ENCODE data around the gene SMIM35. TPM values are rescaled to one million over a fixed set of nuclear protein-coding genes. Genes with fewer than 3 reads are reported as not detected.

SMIM35 gene
- total and polyA plus RNA-seq, 2 donors: 0.05 to 0.09 TPM

- Histone ChIP-seq H3K36me3 (ENCODE audit: control insufficient read depth in 2 of 2, insufficient read depth in 2 of 2, low read length in 1 of 2) (peaks cover 41 to 43% of the 10 kb centered on the region in 2 donors), H3K27me3 (ENCODE audit: control insufficient read depth in 2 of 2, insufficient read depth in 1 of 2, low read length in 1 of 2) (no peaks in the 10 kb centered on the region), H3K4me1 (ENCODE audit: control insufficient read depth in 2 of 2, insufficient read depth in 2 of 2, low read length in 2 of 2) (peaks cover 4 to 25% of the 10 kb centered on the region in 2 donors), H3K4me3 (ENCODE audit: low read length in 2 of 2) (no peak overlapping the region), H3K27ac (ENCODE audit: low read depth in 1 of 2, low read length in 1 of 2) (no peak overlapping the region), H3K9me3 (ENCODE audit: control insufficient read depth in 2 of 2, insufficient read depth in 1 of 2, low read length in 1 of 2) (peaks cover 0 to 5% of the 10 kb centered on the region in 2 donors)
- DNase-seq (ENCODE audit: low read depth in 6 of 9, low spot score in 9 of 9): no peak
- 91% methylated on average over 3 of the region's 3 CpGs for WGBS
Measured at GRCh38 chr11:117999354-117999993, 87.3 kb downstream of the SMIM35 start.

GRCh38 chr11:117998664-117999353 lies 88.0 kb downstream of the SMIM35 start:
- no peak overlapping the region for H3K4me3 ChIP-seq (ENCODE audit: low read length in 2 of 2)
- no peak for DNase-seq (ENCODE audit: low read depth in 6 of 9, low spot score in 9 of 9)
- WGBS: 97% methylated on average over 10 of the region's 10 CpGs
- H3K9me3 ChIP-seq (ENCODE audit: control insufficient read depth in 2 of 2, insufficient read depth in 1 of 2, low read length in 1 of 2): peaks cover 0 to 3% of the 10 kb centered on the region in 2 donors
- no peaks in the 10 kb centered on the region for H3K27me3 ChIP-seq (ENCODE audit: control insufficient read depth in 2 of 2, insufficient read depth in 1 of 2, low read length in 1 of 2)
- peaks cover 4 to 28% of the 10 kb centered on the region in 2 donors for H3K4me1 ChIP-seq (ENCODE audit: control insufficient read depth in 2 of 2, insufficient read depth in 2 of 2, low read length in 2 of 2)
- peaks cover 48 to 49% of the 10 kb centered on the region in 2 donors for H3K36me3 ChIP-seq (ENCODE audit: control insufficient read depth in 2 of 2, insufficient read depth in 2 of 2, low read length in 1 of 2)
- H3K27ac ChIP-seq (ENCODE audit: low read depth in 1 of 2, low read length in 1 of 2): no peak overlapping the region

- 96% methylated on average over 9 of the region's 9 CpGs for WGBS
- H3K36me3 ChIP-seq (ENCODE audit: control insufficient read depth in 2 of 2, insufficient read depth in 2 of 2, low read length in 1 of 2): peaks cover 56 to 57% of the 10 kb centered on the region in 2 donors
- H3K9me3 ChIP-seq (ENCODE audit: control insufficient read depth in 2 of 2, insufficient read depth in 1 of 2, low read length in 1 of 2): no peaks in the 10 kb centered on the region
- no peak overlapping the region for H3K27ac ChIP-seq (ENCODE audit: low read depth in 1 of 2, low read length in 1 of 2)
- no peaks in the 10 kb centered on the region for H3K27me3 ChIP-seq (ENCODE audit: control insufficient read depth in 2 of 2, insufficient read depth in 1 of 2, low read length in 1 of 2)
- no peak for DNase-seq (ENCODE audit: low read depth in 6 of 9, low spot score in 9 of 9)
- peaks cover 4 to 23% of the 10 kb centered on the region in 2 donors for H3K4me1 ChIP-seq (ENCODE audit: control insufficient read depth in 2 of 2, insufficient read depth in 2 of 2, low read length in 2 of 2)
- no peak overlapping the region for H3K4me3 ChIP-seq (ENCODE audit: low read length in 2 of 2)
Measured at GRCh38 chr11:117997823-117998579, 88.8 kb downstream of the SMIM35 start.

GRCh38 chr11:117997406-117997805 lies 89.4 kb downstream of the SMIM35 start:
- Histone ChIP-seq H3K9me3 (ENCODE audit: control insufficient read depth in 2 of 2, insufficient read depth in 1 of 2, low read length in 1 of 2) (no peaks in the 10 kb centered on the region), H3K27me3 (ENCODE audit: control insufficient read depth in 2 of 2, insufficient read depth in 1 of 2, low read length in 1 of 2) (no peaks in the 10 kb centered on the region), H3K4me3 (ENCODE audit: low read length in 2 of 2) (no peak overlapping the region), H3K4me1 (ENCODE audit: control insufficient read depth in 2 of 2, insufficient read depth in 2 of 2, low read length in 2 of 2) (peaks cover 2 to 18% of the 10 kb centered on the region in 2 donors), H3K27ac (ENCODE audit: low read depth in 1 of 2, low read length in 1 of 2) (no peak overlapping the region), H3K36me3 (ENCODE audit: control insufficient read depth in 2 of 2, insufficient read depth in 2 of 2, low read length in 1 of 2) (peaks cover 59 to 61% of the 10 kb centered on the region in 2 donors)
- 98% methylated on average over 2 of the region's 2 CpGs for WGBS
- no peak for DNase-seq (ENCODE audit: low read depth in 6 of 9, low spot score in 9 of 9)

GRCh38 chr11:117996058-117996457 lies 90.7 kb downstream of the SMIM35 start:
- 87% methylated on average over 4 of the region's 4 CpGs for WGBS

GRCh38 chr11:117995472-117995871 lies 91.3 kb downstream of the SMIM35 start:
- no peak overlapping the region for H3K4me3 ChIP-seq (ENCODE audit: low read length in 2 of 2)
- no peaks in the 10 kb centered on the region for H3K9me3 ChIP-seq (ENCODE audit: control insufficient read depth in 2 of 2, insufficient read depth in 1 of 2, low read length in 1 of 2)
- H3K27ac ChIP-seq (ENCODE audit: low read depth in 1 of 2, low read length in 1 of 2): no peak overlapping the region
- H3K36me3 ChIP-seq (ENCODE audit: control insufficient read depth in 2 of 2, insufficient read depth in 2 of 2, low read length in 1 of 2): peaks cover 56 to 57% of the 10 kb centered on the region in 2 donors
- peaks cover 0 to 3% of the 10 kb centered on the region in 2 donors for H3K4me1 ChIP-seq (ENCODE audit: control insufficient read depth in 2 of 2, insufficient read depth in 2 of 2, low read length in 2 of 2)
- DNase-seq (ENCODE audit: low read depth in 6 of 9, low spot score in 9 of 9): no peak
- no peaks in the 10 kb centered on the region for H3K27me3 ChIP-seq (ENCODE audit: control insufficient read depth in 2 of 2, insufficient read depth in 1 of 2, low read length in 1 of 2)
- 98% methylated on average over 11 of the region's 11 CpGs for WGBS

More at GRCh38 chr11:117996058-117996457, 90.7 kb downstream of the SMIM35 start:
- H3K9me3 ChIP-seq (ENCODE audit: control insufficient read depth in 2 of 2, insufficient read depth in 1 of 2, low read length in 1 of 2): no peaks in the 10 kb centered on the region
- H3K27ac ChIP-seq (ENCODE audit: low read depth in 1 of 2, low read length in 1 of 2): no peak overlapping the region
- no peaks in the 10 kb centered on the region for H3K27me3 ChIP-seq (ENCODE audit: control insufficient read depth in 2 of 2, insufficient read depth in 1 of 2, low read length in 1 of 2)
- DNase-seq (ENCODE audit: low read depth in 6 of 9, low spot score in 9 of 9): no peak
- no peak overlapping the region for H3K4me3 ChIP-seq (ENCODE audit: low read length in 2 of 2)
- H3K36me3 ChIP-seq (ENCODE audit: control insufficient read depth in 2 of 2, insufficient read depth in 2 of 2, low read length in 1 of 2): peaks cover 61% of the 10 kb centered on the region in 2 donors
- H3K4me1 ChIP-seq (ENCODE audit: control insufficient read depth in 2 of 2, insufficient read depth in 2 of 2, low read length in 2 of 2): peaks cover 0 to 6% of the 10 kb centered on the region in 2 donors

GRCh38 chr11:117993988-117994745 lies 92.6 kb downstream of the SMIM35 start:
- H3K4me1 ChIP-seq (ENCODE audit: control insufficient read depth in 2 of 2, insufficient read depth in 2 of 2, low read length in 2 of 2): peaks cover 0 to 3% of the 10 kb centered on the region in 2 donors
- WGBS: 76% methylated on average over 9 of the region's 9 CpGs
- H3K4me3 ChIP-seq (ENCODE audit: low read length in 2 of 2): no peak overlapping the region
- H3K9me3 ChIP-seq (ENCODE audit: control insufficient read depth in 2 of 2, insufficient read depth in 1 of 2, low read length in 1 of 2): no peaks in the 10 kb centered on the region
- no peak for DNase-seq (ENCODE audit: low read depth in 6 of 9, low spot score in 9 of 9)
- no peaks in the 10 kb centered on the region for H3K27me3 ChIP-seq (ENCODE audit: control insufficient read depth in 2 of 2, insufficient read depth in 1 of 2, low read length in 1 of 2)
- no peak overlapping the region for H3K27ac ChIP-seq (ENCODE audit: low read depth in 1 of 2, low read length in 1 of 2)
- peaks cover 54 to 61% of the 10 kb centered on the region in 2 donors for H3K36me3 ChIP-seq (ENCODE audit: control insufficient read depth in 2 of 2, insufficient read depth in 2 of 2, low read length in 1 of 2)

- Histone ChIP-seq H3K4me3 (ENCODE audit: low read length in 2 of 2) (no peak overlapping the region), H3K4me1 (ENCODE audit: control insufficient read depth in 2 of 2, insufficient read depth in 2 of 2, low read length in 2 of 2) (peaks cover 8 to 12% of the 10 kb centered on the region in 2 donors), H3K27ac (ENCODE audit: low read depth in 1 of 2, low read length in 1 of 2) (no peak overlapping the region), H3K9me3 (ENCODE audit: control insufficient read depth in 2 of 2, insufficient read depth in 1 of 2, low read length in 1 of 2) (no peaks in the 10 kb centered on the region), H3K36me3 (ENCODE audit: control insufficient read depth in 2 of 2, insufficient read depth in 2 of 2, low read length in 1 of 2) (peaks cover 52 to 60% of the 10 kb centered on the region in 2 donors), H3K27me3 (ENCODE audit: control insufficient read depth in 2 of 2, insufficient read depth in 1 of 2, low read length in 1 of 2) (no peaks in the 10 kb centered on the region)
- no peak for DNase-seq (ENCODE audit: low read depth in 6 of 9, low spot score in 9 of 9)
- 99% methylated on average over 2 of the region's 2 CpGs for WGBS
Measured at GRCh38 chr11:117992620-117993019, 94.1 kb downstream of the SMIM35 start.
